GM19035 (cell line): Measurements from ENCODE around the gene GASK1B.

Source experiments
- ATAC-seq: cut with Tn5 transposase; IDR thresholded peaks from one replicate; pipeline ENCODE4 v1.9.1; 2021; ENCODE audit not compliant: unreplicated experiment

GASK1B gene

GRCh38 chr4:158172261-158173258, at the start of gene GASK1B:
Gene GASK1B, minus strand, starts transcription at chr4:158173025. Its CDS starts 1,650 bp downstream, at chr4:158171375.
- no peak for ATAC-seq

- ATAC-seq, result no peak
These were observed 46.8 kb upstream of the GASK1B start for GRCh38 chr4:158219623-158220022.

- no peak for ATAC-seq
These were observed 44.9 kb upstream of the GASK1B start for GRCh38 chr4:158217763-158218162.

GRCh38 chr4:158214856-158215255, 42.0 kb upstream of the GASK1B start:
- ATAC-seq, result no peak

GRCh38 chr4:158213466-158213865, 40.6 kb upstream of the GASK1B start:
- ATAC-seq, result no peak

GRCh38 chr4:158211222-158211621, 38.4 kb upstream of the GASK1B start:
- no peak for ATAC-seq

GRCh38 chr4:158209825-158210807, 37.3 kb upstream of the GASK1B start, which contains the start of gene TMEM144:
Gene TMEM144, plus strand, starts transcription at chr4:158210486. Its CDS starts 2,182 bp downstream, at chr4:158212668.
- peak; percentile 87 for ATAC-seq

- peak; percentile 82 for ATAC-seq
These were observed 36.3 kb upstream of the GASK1B start for GRCh38 chr4:158208963-158209640.

GRCh38 chr4:158203929-158204328, 31.1 kb upstream of the GASK1B start:
- no peak for ATAC-seq

GRCh38 chr4:158203436-158203835, 30.6 kb upstream of the GASK1B start:
- ATAC-seq, result no peak

GRCh38 chr4:158202481-158202880, 29.7 kb upstream of the GASK1B start:
- ATAC-seq, result no peak

- ATAC-seq, result no peak
These were observed 29.1 kb upstream of the GASK1B start for GRCh38 chr4:158201876-158202275.

- no peak for ATAC-seq
These were observed 28.5 kb upstream of the GASK1B start for GRCh38 chr4:158201322-158201721.

- ATAC-seq, result no peak
These were observed 27.4 kb upstream of the GASK1B start for GRCh38 chr4:158200214-158200613.

GRCh38 chr4:158197194-158197776, 24.5 kb upstream of the GASK1B start:
- ATAC-seq, result no peak

- no peak for ATAC-seq
These were observed 22.5 kb upstream of the GASK1B start for GRCh38 chr4:158195297-158195696.

- peak; percentile 63 for ATAC-seq
These were observed 20.4 kb upstream of the GASK1B start for GRCh38 chr4:158193171-158193749.

- ATAC-seq, result no peak
These were observed 19.8 kb upstream of the GASK1B start for GRCh38 chr4:158192439-158193158.

- ATAC-seq, result no peak
These were observed 17.9 kb upstream of the GASK1B start for GRCh38 chr4:158190718-158191117.
